Measurements from ENCODE around the gene DHFR.

DHFR gene

DNA sequence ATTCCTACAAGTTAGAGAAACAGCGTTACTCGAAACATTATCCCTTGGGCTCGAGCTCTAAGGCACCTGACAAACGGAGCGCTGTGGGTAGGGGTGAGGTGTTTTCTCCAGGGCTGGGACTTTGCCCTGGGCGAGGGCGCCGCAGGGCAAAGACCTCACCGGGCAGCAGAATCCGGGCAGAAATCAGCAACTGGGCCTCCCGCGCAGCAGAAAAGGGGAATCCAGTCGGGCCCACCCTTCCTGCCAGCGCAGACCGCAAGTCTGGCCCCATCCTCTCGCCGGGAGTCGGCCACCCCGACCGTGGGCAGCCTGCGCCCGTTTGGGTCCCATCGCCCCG is 761 bp downstream of the DHFR start:
- DNase-seq, result no peak

DNA sequence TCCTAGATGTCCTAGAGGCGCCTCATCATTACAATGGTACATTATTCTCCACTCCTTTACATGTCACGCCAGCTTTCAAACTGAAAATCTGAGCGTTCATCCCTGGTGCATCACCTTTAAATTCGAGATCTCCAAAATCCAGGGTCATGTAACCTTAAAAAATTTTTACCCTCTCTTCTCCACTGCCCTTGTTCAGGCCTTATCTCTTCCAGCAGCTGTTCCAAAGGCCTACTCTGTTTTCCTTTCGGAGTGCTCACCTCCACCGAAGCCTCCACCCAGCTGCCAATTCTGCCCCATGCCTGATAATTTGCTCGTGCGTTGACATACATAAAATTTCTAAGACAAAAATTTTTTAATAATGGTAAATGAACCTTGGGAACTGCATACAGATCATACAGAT is 1.3 kb downstream of the DHFR start:
- DNase-seq, result no peak

DNA sequence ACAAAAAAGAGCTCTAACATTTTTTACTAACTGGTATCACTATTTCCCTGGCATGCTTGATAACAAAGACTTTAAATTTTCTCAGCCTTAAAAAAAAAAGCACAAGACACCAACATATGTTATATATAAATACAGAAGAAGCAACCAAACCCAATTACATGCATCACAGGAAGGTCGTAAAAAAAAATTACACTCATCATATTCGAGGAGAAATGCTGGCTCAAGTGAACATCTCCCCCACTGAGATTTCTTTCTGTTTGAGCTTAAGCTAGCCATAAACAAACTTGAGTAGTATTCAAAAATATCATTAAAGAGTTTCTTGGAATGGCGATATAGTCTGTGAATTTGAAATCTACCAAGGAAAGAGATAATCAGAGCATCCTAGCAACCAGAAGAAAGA is 7.9 kb downstream of the DHFR start:
- DNase-seq, result no peak

DNA sequence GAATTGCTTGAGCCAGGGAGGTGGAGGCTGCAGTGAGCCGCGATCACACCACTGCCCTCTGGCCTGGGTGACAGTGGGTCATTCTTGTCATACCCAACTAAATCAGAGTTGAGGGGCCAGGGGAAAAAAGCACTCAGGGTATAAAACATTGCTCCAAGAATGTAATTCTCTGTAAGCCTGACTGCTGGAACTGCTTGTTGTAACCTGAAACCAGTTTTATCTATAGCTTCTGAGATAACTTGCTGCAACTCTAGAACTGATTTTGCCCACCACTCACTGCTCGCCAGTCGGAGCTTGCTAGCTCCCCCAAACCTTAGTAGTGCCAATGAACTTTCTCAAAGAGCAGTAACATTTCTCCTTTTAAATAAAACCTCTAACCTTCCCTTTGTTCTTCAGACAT is 9.9 kb downstream of the DHFR start:
- no peak for DNase-seq

DNA sequence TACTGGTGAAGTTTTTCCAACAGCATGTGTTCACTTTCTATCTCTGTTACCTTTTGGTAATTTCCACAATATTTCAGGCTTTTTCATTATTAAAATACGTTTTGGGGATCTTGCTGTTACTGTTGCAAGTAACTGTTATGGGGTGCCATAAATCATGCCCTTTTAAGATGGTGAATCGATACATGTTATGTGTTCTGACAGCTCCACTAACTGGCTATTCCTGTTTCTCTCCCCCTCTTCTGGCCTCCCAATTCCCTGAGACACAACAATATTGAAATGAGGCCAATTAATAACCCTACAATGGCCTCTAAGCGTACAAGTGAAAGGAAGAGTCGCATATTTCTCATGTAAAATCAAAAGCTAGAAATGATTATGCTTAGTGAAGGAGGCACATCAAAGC is 13.4 kb downstream of the DHFR start:
- DNase-seq, result no peak

DNA sequence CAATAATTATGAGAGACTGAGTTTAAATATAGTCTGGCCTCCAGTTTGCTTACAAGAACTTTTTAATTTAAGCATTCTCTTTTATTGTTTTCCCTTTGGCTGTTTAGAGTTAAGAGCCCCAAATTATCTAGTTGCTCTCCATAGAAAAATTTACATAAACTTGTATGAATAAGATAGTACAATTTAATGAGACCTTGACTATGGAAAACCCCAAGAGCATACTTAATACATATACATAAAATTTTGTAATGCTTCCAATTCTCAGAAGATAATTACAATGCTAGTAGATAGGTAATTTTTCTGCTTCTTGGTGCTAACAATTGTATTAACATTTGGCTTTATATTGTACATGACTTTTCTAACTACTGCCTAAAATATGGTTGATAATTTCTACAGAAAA is 20.6 kb downstream of the DHFR start:
- no peak for DNase-seq

DNA sequence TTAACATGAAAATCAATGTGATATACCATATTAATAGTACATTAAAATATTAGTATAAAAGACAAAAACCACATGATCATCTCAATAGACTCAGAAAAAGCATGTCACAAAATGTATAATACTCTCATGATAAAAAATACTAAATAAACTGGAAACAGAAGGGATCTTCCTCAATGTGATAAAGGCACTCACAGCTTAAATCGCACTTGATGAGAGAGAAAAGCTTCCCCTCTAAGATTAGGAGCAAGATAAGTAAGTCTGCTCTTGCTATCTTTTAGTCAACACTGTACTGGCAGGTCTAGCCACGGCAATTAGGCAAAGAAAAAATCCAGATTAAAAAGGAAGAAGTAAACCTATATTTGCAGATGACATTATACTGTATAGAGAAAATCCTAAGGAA is 22.1 kb downstream of the DHFR start:
- no peak for DNase-seq

DNA sequence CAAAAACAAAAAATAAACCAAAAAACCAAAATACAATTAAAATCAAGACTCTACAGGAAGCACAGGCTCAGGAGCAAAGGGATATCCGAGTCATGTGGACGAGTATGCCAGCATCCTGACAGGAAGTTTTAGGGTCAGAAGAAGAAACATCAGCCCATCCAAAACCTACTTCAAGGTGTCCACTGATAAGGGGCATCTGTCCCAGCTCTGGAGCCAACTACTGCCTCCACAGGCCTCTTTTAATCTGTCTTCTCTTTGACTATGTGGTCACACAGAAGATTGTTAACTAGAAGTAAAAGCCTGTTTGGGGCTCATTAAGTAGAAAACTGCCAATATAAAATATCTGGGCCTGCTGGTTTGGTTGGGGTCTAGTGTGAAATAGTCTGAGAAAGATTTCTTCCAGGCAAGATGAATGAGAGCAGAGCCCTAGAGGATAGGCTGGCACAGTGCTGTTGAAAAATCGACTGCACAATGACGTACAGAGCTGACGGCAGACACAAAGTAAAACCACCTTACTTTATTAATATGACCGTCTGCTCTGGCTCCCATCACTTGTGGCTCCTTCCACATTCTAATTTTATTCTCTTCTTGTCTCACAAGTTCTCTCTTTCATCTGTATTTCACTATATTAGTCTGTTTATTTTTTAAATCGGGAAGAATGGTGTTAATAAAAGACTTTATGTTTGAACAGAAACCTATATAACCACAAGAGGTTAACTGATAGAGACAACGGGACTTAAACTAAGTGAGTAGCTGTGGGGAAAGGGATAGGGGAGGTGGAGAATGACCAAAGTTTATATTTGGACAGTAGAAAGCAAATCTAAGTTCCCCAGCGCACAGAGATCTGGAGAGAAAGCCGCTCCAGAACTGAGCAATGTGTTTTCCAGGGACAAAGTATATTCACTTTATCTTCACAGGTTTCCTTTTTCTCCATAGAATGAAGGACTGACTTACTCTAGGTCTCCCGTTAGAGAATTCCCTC is 23.2 kb downstream of the DHFR start:
- no peak for DNase-seq

DNA sequence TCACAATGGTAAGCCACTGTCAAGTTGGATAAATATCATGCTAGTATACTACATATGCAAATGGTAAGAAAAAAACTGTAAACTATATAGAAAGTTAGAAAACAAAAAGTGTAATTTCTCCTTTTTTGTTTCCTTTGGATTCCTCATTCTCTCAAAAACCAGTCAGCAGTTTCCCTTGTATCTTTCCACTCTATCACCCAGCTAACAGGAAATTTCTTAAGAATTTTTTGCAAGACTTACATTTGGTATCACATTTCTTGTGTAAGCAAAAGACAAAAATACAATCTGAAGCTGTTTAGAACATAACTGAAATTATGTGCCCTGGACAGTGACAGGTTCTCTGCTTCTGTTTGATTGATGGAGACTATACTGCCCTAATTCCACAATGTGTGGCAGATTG is 25.5 kb downstream of the DHFR start:
- no peak for DNase-seq

DNA sequence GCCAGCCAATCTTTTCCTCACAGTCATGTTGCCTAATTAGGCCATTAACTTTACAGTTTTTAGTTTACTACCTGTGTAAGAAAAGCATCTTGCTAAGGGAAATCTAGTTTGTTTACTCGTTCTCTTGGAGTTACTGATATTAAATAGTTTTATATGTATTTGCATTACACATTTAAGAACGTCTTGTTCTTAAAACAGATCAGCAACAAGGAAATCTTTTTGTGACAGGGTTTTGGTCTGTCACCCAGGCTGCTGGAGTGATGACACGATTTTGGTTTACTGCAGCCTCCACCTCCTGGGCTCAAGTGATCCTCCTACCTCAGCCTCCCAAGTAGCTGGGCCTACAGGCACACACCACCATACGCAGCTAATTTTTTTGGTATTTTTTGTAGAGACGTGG is 29.6 kb downstream of the DHFR start:
- no peak for DNase-seq

DNA sequence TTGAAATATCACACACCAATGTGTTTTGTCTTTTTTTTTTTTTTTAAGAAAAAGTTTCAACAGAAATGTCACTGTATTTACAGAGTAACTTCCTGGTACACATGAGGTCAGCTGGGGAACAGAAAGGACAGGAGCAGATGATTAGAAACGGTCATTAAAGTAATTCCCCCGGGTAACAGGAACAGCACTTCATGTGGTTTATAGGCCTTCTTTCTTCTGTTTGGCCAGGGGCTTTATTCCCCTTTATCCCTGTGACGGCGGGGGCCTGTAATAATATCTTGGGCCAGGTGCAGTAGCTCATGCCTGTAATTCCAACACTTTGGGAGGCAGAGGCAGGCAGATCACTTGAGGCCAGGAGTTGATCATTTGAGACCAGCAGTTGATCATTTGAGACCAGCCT is 30.8 kb downstream of the DHFR start:
- DNase-seq, result no peak

DNA sequence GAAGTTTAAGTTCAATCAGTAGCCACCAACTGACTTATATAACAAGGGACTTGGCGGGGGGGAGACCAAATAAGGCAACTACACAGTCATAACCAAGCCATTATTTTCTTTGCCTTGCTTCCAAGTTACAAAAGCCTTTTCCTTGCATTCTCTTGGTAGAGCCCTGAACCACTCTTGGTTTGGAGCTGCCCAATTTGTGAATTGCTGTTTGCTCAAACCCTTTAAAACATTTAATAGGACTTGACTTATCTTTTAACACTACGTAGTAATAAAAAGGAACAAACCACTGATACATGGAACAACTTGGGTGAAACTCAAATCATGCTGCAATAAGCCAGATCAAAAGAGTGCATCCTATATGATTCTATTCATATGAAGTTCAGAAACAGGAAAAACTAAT is 32.0 kb downstream of the DHFR start:
- no peak for DNase-seq

DNA sequence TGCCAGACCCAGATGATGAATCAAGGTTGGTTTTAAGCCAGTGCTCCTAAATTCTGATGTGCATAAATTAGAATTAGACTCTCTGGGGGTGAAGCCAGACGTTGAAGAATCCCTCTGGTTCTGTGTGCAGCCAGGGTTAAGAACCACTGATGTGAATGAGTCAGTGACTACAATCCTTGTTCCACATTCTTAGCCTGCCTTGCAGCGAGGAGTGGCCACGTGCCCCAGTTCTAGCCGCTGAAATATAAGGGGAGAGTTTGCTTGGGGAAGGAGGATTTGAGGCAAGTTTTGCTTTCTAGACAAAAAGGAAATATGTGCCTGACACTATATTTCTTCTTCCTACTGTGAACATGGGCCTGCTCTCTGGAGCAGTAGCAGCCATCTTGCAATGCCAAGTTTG is 34.6 kb downstream of the DHFR start:
- DNase-seq, result no peak

DNA sequence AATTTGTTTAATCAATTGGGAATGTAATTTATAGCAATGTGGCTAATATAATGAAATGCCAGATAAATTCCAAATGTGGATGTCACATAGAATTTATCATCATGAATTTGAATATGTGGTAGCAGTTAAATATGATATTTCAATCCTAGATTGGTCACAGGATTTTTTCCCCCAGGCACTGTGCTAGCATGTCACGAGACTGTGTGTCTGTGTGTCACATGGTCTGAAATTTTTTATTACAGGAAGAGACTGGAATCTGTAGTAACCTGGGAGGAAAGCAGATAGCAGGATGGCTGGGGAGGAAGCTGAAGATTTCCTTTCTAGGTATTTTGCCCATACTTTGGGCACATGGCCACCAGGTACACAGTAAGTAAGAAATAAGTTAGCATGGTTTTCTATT is 35.7 kb downstream of the DHFR start:
- no peak for DNase-seq

DNA sequence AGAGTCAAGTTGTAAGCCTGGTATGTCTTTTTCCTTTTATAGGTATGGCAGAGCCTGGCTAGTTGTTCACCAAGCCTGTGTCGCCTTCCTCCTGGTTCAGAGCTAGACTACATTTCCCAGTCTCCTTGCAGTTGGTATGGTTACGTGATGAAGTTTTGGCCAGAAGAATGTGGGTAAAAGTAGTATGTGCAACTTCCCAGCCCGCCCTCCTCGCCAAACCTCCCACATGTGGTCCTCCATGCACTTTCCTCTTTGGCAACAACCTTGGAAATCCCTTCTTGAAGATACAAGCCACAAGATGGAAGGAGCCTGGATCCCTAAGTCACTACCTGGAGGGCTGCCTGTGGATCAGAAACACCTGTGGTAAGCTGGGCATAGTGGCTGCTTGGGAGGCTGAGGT is 36.3 kb downstream of the DHFR start:
- DNase-seq, result no peak

DNA sequence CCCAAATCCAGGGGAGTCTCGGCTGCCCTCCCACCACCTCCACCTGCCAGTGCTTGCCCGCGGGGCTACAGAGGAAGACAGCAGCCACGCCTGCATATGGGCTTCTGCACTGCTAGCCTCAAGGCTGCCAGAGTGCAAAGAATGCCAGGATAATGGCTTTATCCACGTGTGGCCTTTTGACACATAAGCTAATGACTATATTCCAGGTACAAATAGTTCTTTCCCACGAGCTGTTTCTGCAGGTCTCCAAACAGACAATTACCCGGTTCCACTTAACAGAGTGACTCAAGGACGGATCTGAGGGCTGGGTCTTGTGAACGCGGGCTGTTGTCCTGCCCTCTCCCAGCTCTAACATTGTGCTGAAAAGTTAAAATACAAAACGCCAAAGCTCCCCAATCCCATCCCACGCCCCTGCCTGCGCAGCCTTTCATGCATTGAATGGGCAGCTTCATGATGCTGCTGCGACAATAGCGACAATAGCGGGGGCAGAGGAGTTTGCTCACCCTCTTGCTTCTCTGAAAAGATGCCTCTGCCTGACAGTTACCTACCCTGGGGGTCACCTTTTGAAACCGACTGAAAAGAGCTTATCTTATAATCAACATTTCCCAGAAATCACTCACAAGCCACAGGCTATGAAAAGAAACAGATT is 39.4 kb downstream of the DHFR start:
- DNase-seq, result no peak

DNA sequence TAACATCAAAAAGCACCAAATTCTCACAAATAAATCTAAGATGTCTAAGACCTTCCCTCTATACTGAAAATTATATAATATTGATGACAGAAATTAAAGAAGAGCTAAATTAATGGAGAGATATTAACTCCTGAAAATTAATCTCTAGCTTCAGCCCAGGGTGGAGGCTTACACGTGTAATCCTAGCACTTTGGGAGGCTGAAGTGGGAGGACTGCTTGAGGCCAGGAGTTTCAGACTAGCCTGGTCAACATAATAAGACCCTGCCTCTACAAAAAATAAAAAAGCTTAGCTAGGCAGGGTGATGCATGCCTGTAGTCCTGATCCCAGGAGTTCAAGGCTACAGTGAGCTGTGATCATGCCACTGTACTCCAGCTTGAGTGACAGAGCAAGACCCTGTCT is 45.1 kb downstream of the DHFR start:
- DNase-seq, result no peak

DNA sequence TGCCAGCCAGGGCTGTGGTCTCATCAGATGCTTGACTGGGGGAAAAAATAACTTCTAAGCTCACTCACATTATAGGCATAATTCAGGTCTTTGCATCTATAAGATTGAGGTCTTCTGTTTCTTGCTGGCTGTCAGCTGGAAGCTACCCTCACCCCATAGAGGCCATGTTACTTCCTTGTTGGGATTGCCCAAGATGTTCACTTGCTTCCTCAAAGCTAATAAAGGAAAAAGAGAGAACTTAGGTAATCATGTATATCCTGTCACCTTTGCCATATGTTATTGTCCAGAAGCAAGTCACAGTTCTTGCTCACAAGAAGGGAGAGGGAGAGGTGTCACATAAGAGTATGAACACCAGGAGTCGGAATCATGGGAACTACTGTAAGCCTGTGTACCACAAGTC is 46.1 kb downstream of the DHFR start:
- no peak for DNase-seq

DNA sequence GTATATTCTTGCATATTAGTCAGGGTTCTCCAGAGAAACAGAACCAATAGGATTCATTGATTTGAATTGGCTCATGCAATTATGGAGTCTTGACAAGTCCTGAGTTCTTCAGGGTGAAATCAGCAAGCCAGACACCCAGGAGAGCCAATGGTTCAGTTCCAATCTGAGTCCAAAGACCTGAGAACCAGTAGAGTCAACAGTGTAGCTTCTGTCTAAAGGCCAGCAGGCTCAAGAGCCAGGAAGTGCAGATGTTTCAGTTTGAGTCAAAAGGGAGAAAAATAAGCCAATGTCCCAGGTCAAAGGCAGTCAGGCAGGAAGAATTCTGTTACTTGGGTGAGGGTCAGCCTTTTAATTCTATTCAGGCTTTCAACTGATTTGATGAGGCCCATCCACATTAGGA is 47.0 kb downstream of the DHFR start:
- no peak for DNase-seq

DNA sequence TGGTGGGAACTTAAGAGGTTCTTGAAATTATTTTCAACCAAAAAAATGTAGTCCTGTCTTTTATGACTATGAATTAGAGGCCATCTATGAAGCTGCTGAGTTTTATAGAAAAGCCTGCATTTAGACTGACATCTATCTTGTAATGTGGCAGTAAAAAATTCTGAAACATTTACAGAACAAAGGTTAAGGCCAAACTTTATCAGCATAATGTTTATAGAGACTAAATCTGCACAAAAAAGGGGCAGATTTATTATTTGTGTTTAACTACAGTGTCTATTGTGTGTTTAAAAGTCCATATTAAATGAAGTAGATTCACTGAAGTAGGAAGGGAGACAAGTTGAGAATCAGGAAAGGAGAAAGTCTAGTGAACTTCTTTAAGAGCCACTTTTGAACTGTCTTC is 47.4 kb downstream of the DHFR start:
- no peak for DNase-seq

DNA sequence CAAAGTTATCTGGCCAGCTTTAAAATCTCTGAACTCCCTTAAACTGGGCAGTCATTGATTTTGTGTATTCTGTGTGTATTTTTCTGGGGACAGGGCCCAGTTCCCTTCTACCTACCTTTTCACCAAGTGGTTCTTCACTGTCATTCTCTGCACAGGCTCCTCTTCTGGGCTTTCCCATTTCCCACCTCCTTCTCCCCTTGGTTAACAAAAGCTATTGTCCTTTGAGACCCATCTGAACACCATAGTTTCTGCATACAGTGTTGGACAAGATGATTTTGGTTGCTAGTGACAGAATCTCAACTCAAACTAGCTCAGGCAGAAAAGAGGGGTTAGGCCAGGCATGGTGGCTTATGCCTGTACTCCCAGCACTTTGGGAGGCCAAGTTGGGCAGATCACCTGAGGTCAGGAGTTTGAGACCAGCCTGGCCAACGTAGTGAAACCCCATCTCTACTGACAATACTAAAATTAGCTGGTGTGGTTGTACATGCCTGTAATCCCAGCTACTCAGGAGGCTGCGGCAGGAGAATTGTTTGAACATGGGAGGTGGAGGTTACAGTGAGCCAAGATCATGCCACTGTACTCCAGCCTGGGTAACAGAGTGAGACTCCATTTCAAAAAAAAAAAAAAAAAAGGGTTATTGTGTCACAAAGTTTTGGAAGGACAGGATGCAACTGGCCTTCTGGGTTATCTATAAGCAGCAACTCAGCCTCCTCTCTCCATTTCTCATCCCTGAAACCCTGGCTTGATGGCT is 53.7 kb downstream of the DHFR start:
- DNase-seq, result no peak

DNA sequence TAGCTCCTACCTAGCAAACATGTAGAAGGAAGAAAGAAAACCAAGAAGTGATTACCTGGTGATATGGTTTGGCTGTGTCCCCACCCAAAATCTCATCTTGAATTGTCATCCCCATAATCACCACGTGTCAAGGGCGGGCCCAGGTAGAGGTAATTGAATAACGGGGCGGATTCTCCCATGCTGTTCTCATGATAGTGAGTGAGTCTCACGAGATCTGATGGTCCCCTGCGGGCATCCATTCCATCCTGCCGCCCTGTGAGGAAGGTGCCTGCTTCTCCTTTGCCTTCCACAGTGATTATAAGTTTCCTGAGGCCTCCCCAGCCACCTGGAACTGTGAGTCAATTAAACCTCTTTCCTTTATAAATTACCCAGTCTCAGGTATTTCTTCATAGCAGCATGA is 57.3 kb downstream of the DHFR start:
- no peak for DNase-seq

DNA sequence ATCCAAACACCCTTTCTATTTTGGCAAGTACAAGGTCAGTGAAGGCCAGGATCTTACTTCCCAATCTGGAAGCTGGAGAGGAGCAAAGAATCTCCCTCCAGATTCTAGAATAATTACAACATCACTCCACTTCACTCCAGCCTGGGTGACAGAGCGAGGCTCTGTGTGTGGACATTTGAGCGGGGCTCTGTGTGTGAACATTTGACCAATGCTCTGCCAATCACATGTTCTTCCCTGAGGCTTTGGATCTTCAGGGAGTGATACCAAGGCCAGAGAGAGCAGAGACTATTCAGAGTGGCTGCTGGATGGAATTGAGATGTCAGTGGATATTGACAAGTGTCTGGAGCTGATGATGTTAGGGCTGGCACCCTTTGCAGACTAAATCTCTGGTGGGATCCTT is 60.0 kb downstream of the DHFR start:
- DNase-seq, result no peak

DNA sequence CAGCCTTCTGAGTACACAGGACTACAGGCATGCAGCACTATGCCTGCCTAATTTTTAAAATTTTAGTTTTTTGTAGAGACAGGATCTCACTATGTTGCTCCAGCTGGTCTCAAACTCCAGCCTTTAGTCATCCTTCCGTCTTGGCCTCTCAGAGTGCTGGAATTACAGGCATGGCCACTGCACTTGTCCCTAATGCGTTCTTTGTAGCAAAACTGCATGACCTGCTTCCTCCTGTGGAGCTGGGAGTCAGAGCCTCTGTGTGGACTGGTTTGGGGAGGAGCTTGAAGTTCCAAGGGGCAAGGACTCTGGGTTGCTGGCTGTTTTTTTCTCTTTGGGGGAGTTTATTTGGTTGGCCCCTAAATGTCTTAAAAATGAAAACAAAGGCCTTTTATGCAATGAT is 62.0 kb downstream of the DHFR start:
- DNase-seq, result no peak

Measured in NCI-H226 (cell line).